Stimulated activated CD8-positive, alpha-beta memory T cell treated with anti-CD3 and anti-CD28 coated beads, Interleukin-15, amount 100 ng/mL, for 24 hours (primary cell): ENCODE results near the gene PICALM.
"Not testable (repeated sequence)": the region's sequence is repeated elsewhere in the genome, so short reads cannot be mapped to it uniquely, and the experiment has no call there.

Source experiments
- DNase-seq: peaks from one replicate; pipeline ENCODE4 v3.0.0-alpha.2; 2020; ENCODE audit warnings: low read depth

The PICALM gene

GRCh38 chr11:85941380-85941973 lies 127.4 kb downstream of the PICALM start:
- no peak for DNase-seq

GRCh38 chr11:85939099-85940015 lies 129.5 kb downstream of the PICALM start:
- no peak for DNase-seq

GRCh38 chr11:85937835-85938234 lies 131.0 kb downstream of the PICALM start:
- DNase-seq = no peak

- no peak for DNase-seq
Measured at GRCh38 chr11:85935751-85936150, 133.1 kb downstream of the PICALM start.

- no peak for DNase-seq
Measured at GRCh38 chr11:85934596-85935169, 134.2 kb downstream of the PICALM start.

- no peak for DNase-seq
Measured at GRCh38 chr11:85930879-85931366, 138.0 kb downstream of the PICALM start.

- DNase-seq = not testable (repeated sequence)
Measured at GRCh38 chr11:85926653-85927214, 142.2 kb downstream of the PICALM start.

- DNase-seq = no peak
Measured at GRCh38 chr11:85923455-85923854, 145.4 kb downstream of the PICALM start.

- no peak for DNase-seq
Measured at GRCh38 chr11:85922367-85922766, 146.5 kb downstream of the PICALM start.

GRCh38 chr11:85918910-85919794 lies 149.7 kb downstream of the PICALM start:
- no peak for DNase-seq

GRCh38 chr11:85914425-85914824 lies 154.5 kb downstream of the PICALM start:
- DNase-seq = no peak

GRCh38 chr11:85913513-85913912 lies 155.4 kb downstream of the PICALM start:
- DNase-seq = no peak

GRCh38 chr11:85912414-85912813 lies 156.5 kb downstream of the PICALM start:
- no peak for DNase-seq
